GM21619 (cell line): ENCODE results near the gene PRLHR.

Experiments
- ATAC-seq: cut with Tn5 transposase; IDR thresholded peaks from one replicate; pipeline ENCODE4 v1.9.1; 2021; ENCODE audit not compliant: unreplicated experiment

Gene PRLHR

GRCh38 chr10:118564114-118564513 lies 31.3 kb downstream of the PRLHR start:
- ATAC-seq = no peak

- no peak for ATAC-seq
Observed at GRCh38 chr10:118563373-118563890, 32.0 kb downstream of the PRLHR start.

DNA sequence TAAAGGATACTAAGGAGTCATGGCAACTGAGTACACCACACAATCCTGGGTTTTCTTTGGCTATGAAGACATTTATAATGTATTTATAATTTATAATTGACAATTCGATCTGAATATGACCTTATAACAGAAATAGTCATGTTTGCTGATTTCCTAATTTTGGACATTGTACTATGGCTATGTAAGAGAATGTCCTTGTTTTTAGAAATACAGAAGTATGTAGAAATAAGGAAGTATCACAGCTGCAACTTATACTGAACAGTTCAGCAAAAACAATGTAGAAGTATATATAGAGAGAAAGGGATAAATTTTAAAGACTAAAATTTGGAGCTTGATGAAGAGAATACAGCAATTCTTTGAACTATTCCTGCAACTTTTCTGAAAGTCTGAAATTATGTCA lies 32.6 kb downstream of the PRLHR start:
- no peak for ATAC-seq

DNA sequence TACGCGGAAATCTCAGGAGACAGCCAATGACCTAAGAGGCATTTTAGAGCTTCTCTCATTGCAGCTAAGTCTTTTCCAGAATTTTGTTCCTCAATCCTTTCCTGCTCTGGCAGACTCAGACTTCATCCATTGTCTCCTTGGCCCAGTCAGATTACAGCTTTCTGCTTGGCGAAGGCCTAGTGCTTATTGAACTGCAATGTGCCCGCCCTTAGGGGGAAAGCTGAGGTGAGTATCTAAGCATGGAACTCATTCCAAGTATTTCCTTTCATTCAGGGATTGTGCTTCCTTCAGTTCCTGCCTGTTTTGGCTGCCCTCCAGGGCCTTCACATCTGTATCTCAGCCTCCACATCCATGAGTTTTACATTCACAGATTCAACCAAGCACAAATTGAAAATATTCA lies 37.5 kb downstream of the PRLHR start:
- no peak for ATAC-seq

DNA sequence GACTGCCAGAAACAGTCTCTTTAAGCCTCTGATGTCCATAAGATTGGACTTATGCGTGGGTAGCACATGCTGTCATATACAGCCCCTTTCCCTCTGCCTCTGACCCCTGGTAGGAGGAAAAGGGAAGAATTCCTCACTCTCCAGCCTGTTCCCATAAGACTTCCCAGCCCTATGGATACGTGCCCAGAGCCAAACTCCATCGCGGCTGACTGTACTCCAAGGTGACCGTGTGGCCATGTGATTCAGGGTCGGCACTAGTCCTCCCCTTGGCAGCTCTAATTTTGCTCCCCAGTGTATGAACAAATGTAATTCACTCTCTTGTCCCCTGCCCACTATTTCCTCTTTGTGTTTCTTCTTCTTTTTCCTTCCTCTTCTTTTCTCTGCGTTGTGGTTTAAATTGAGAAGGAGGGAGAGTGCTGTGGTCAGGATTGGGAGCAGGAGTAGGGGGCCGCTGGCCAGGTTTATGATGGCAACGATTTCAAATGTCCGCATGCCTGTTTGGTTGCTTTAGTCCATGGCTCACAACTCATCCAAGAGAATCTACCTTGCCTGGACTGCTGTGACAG lies 43.8 kb downstream of the PRLHR start:
- no peak for ATAC-seq

- ATAC-seq = no peak
Observed at GRCh38 chr10:118547282-118547681, 48.2 kb downstream of the PRLHR start.

GRCh38 chr10:118546479-118546878 lies 49.0 kb downstream of the PRLHR start:
- ATAC-seq = no peak

DNA sequence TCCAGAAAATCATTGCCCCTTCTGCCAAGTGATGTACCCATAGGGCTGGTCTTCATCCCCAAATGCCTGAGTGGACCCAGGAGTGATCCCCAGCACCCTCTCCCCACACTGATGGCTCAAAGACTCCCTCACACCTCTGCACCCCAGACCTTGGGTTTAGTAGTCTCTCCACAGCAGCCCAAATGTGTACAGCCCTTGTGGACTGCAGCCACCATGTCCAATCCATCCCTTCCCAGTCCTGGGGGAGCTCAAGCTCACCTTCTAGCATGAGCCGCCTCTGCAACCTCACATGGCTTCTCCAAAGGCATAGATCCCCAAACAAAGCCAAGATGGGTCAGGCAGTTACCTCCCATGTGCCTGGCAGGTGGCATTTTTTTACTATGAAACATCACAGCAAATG lies 50.1 kb downstream of the PRLHR start:
- ATAC-seq = no peak

DNA sequence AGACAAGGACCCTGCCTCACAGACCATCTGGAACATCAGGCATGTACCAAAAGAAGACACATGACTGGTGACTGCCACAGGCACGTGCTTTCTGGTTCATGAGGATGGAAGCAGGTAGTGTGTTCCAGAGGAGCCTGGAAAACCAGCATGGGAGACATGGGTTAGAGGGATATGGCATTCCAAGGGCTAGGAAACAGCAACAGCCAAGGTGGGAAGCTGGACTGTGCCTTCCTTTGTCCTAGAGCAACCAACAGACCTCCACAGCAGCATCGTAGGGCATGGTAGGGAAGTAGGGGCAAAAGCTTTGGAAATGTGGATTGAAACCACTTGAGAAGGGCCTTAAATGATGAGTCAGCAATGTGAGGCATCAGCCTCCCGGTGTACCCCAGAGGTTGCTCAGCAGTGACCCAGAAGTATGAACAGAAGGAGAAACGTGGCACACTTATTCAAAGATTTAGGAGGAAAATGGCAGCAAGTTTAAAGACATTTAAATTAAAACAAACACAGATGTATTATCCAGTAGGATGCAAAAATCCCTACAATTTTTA lies 51.0 kb downstream of the PRLHR start:
- no peak for ATAC-seq

- no peak for ATAC-seq
Observed at GRCh38 chr10:118543714-118544400, 51.6 kb downstream of the PRLHR start.

DNA sequence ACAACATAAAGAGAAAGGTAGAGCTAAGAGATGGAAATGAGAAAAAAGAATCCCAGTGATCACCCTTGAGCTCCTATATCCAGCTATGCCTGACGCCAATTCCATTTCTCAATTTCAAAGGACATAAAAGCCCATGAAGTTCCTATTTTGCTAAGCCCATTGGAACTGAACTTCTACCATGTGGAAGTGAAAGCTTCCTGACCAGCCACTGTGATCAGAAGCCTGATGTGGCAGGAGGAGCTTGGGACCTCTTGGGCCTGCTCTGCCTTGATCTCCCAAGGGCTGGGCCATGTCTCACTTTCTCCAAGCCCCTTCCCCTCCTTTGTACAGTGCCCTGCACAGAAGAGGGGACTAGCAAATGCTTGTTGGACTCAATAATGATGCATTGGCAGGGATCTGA lies 52.7 kb downstream of the PRLHR start:
- no peak for ATAC-seq

GRCh38 chr10:118542205-118542604 lies 53.2 kb downstream of the PRLHR start:
- ATAC-seq = no peak

GRCh38 chr10:118541718-118542117 lies 53.7 kb downstream of the PRLHR start:
- ATAC-seq = no peak
